LNCaP clone FGC (cell line): ENCODE data around the gene LSP1.
A peak's percentile ranks its signal among the peaks of the same experiment; 100 is the strongest.
"Not testable (repeated sequence)": the region's sequence is repeated elsewhere in the genome, so short reads cannot be mapped to it uniquely, and the experiment has no call there.

Experiments
- DNase-seq: peaks from one replicate; pipeline ENCODE4 v3.0.0-alpha.2; 2011; ENCODE audit warnings: low read depth
- H3K4me3 ChIP-seq: 2 replicates; pipeline ENCODE4 v1.5.1; 2011; ENCODE audit warnings: mild to moderate bottlenecking, low read depth, low read length, control low read depth
- CTCF ChIP-seq: IDR thresholded peaks from 2 replicates; pipeline ENCODE4 v1.5.1; 2012; ENCODE audit warnings: mild to moderate bottlenecking; ENCODE audit not compliant: control insufficient read depth, insufficient read depth; ENCODE audit errors: extremely low read depth

The LSP1 gene

GRCh38 chr11:1871531-1871930 is 18.6 kb downstream of the LSP1 start:
- TF ChIP-seq CTCF, result no peak
- no peak for DNase-seq
- no peak overlapping the region for H3K4me3 ChIP-seq

- no peak for TF ChIP-seq CTCF
- H3K4me3 ChIP-seq, result no peak overlapping the region
These were observed 19.5 kb downstream of the LSP1 start for GRCh38 chr11:1872267-1872985.

GRCh38 chr11:1873048-1873812 is 20.3 kb downstream of the LSP1 start:
- no peak for DNase-seq
- TF ChIP-seq CTCF, result no peak

More at GRCh38 chr11:1872267-1872985, 19.5 kb downstream of the LSP1 start:
- no peak for DNase-seq

GRCh38 chr11:1873813-1874150 is 20.9 kb downstream of the LSP1 start:
- DNase-seq, H3K4me3 ChIP-seq: not testable (repeated sequence)

More at GRCh38 chr11:1873048-1873812, 20.3 kb downstream of the LSP1 start:
- no peak overlapping the region for H3K4me3 ChIP-seq

- DNase-seq, H3K4me3 ChIP-seq: not testable (repeated sequence)
These were observed 21.7 kb downstream of the LSP1 start for GRCh38 chr11:1874441-1875092.

- DNase-seq, result no peak
- no peak for TF ChIP-seq CTCF
- no peak overlapping the region for H3K4me3 ChIP-seq
These were observed 22.4 kb downstream of the LSP1 start for GRCh38 chr11:1875093-1875850.

GRCh38 chr11:1875851-1876301 is 23.0 kb downstream of the LSP1 start:
- not testable (repeated sequence) for DNase-seq, H3K4me3 ChIP-seq

- no peak overlapping the region for H3K4me3 ChIP-seq
- DNase-seq, result no peak
- TF ChIP-seq CTCF, result peak; percentile 57
These were observed 23.6 kb downstream of the LSP1 start for GRCh38 chr11:1876361-1877063.
